ENCODE results near the gene CHD2.
A peak's percentile ranks its signal among the peaks of the same experiment; 100 is the strongest.

The CHD2 gene

GRCh38 chr15:92937901-92938300 lies 37.8 kb downstream of the CHD2 start:
- no peaks in the 10 kb centered on the region for H3K4me1 ChIP-seq (ENCODE audit: insufficient read depth, low read length)
- peaks cover 74% of the 10 kb centered on the region for H3K79me2 ChIP-seq (ENCODE audit: insufficient read depth, low read length)
- no peaks in the 10 kb centered on the region for H3K27me3 ChIP-seq (ENCODE audit: insufficient read depth, low read length, poor library complexity)
- H3K4me2 ChIP-seq (ENCODE audit: insufficient read depth, low read length), result no peak overlapping the region
- H3K9me3 ChIP-seq (ENCODE audit: insufficient read depth, low read length, severe bottlenecking), result no peaks in the 10 kb centered on the region
- TF ChIP-seq CTCF (IDR thresholded peaks at IDR 0.05; ENCODE audit: borderline replicate concordance, extremely low read depth, low read length, poor library complexity, severe bottlenecking), result no peak
- TF ChIP-seq EZH2 (IDR thresholded peaks at IDR 0.05; ENCODE audit: borderline replicate concordance, low read depth, low read length, severe bottlenecking), result no peak
- no peak overlapping the region for H3K27ac ChIP-seq (ENCODE audit: low read length)
- H3K36me3 ChIP-seq (ENCODE audit: insufficient read depth, low read length), result peaks cover 96% of the 10 kb centered on the region
- no peak overlapping the region for H2AFZ ChIP-seq (ENCODE audit: low read depth, low read length)
- no peaks in the 10 kb centered on the region; the same call in 1 of the 2 replicates for H4K20me1 ChIP-seq (ENCODE audit: insufficient read depth, low read length)
- no peak overlapping the region for H3K9ac ChIP-seq (ENCODE audit: low read depth, low read length)
- no peak for DNase-seq
- ATAC-seq (ENCODE audit: insufficient read depth, low read depth), result no peak
- no peak overlapping the region for H3K4me3 ChIP-seq (ENCODE audit: low read depth in 1 of 2, low read length in 2 of 2)

GRCh38 chr15:92938387-92938786 lies 38.3 kb downstream of the CHD2 start:
- Histone ChIP-seq H3K9me3 (ENCODE audit: insufficient read depth, low read length, severe bottlenecking) (no peaks in the 10 kb centered on the region), H3K4me3 (ENCODE audit: low read depth in 1 of 2, low read length in 2 of 2) (no peak overlapping the region), H3K4me1 (ENCODE audit: insufficient read depth, low read length) (no peaks in the 10 kb centered on the region), H3K27ac (ENCODE audit: low read length) (no peak overlapping the region), H2AFZ (ENCODE audit: low read depth, low read length) (no peak overlapping the region), H3K36me3 (ENCODE audit: insufficient read depth, low read length) (peaks cover 96% of the 10 kb centered on the region), H3K9ac (ENCODE audit: low read depth, low read length) (no peak overlapping the region), H4K20me1 (ENCODE audit: insufficient read depth, low read length) (no peaks in the 10 kb centered on the region; the same call in 1 of the 2 replicates), H3K4me2 (ENCODE audit: insufficient read depth, low read length) (no peak overlapping the region), H3K27me3 (ENCODE audit: insufficient read depth, low read length, poor library complexity) (no peaks in the 10 kb centered on the region), H3K79me2 (ENCODE audit: insufficient read depth, low read length) (peaks cover 74% of the 10 kb centered on the region)
- TF ChIP-seq EZH2 (IDR thresholded peaks at IDR 0.05; ENCODE audit: borderline replicate concordance, low read depth, low read length, severe bottlenecking) (no peak), CTCF (IDR thresholded peaks at IDR 0.05; ENCODE audit: borderline replicate concordance, extremely low read depth, low read length, poor library complexity, severe bottlenecking) (peak; percentile 23)
- ATAC-seq (ENCODE audit: insufficient read depth, low read depth), result no peak
- no peak for DNase-seq

- peaks cover 11% of the 10 kb centered on the region for H3K9me3 ChIP-seq (ENCODE audit: insufficient read depth, low read length, severe bottlenecking)
- H3K9ac ChIP-seq (ENCODE audit: low read depth, low read length), result no peak overlapping the region
- H3K27me3 ChIP-seq (ENCODE audit: insufficient read depth, low read length, poor library complexity), result no peaks in the 10 kb centered on the region
- no peak overlapping the region for H3K4me3 ChIP-seq (ENCODE audit: low read depth in 1 of 2, low read length in 2 of 2)
- H3K27ac ChIP-seq (ENCODE audit: low read length), result no peak overlapping the region
- H2AFZ ChIP-seq (ENCODE audit: low read depth, low read length), result no peak overlapping the region
- H3K36me3 ChIP-seq (ENCODE audit: insufficient read depth, low read length), result peaks cover 97% of the 10 kb centered on the region
- H4K20me1 ChIP-seq (ENCODE audit: insufficient read depth, low read length), result no peaks in the 10 kb centered on the region
- no peak for ATAC-seq (ENCODE audit: insufficient read depth, low read depth)
- DNase-seq, result no peak
- peaks cover 58% of the 10 kb centered on the region for H3K79me2 ChIP-seq (ENCODE audit: insufficient read depth, low read length)
- H3K4me2 ChIP-seq (ENCODE audit: insufficient read depth, low read length), result no peak overlapping the region
- TF ChIP-seq CTCF (IDR thresholded peaks at IDR 0.05; ENCODE audit: borderline replicate concordance, extremely low read depth, low read length, poor library complexity, severe bottlenecking) (no peak), EZH2 (IDR thresholded peaks at IDR 0.05; ENCODE audit: borderline replicate concordance, low read depth, low read length, severe bottlenecking) (no peak)
- no peaks in the 10 kb centered on the region for H3K4me1 ChIP-seq (ENCODE audit: insufficient read depth, low read length)
These were observed 41.5 kb downstream of the CHD2 start for GRCh38 chr15:92941668-92942067.

GRCh38 chr15:92942706-92943105 lies 42.6 kb downstream of the CHD2 start:
- no peak overlapping the region for H2AFZ ChIP-seq (ENCODE audit: low read depth, low read length)
- peaks cover 97% of the 10 kb centered on the region for H3K36me3 ChIP-seq (ENCODE audit: insufficient read depth, low read length)
- H3K27me3 ChIP-seq (ENCODE audit: insufficient read depth, low read length, poor library complexity), result no peaks in the 10 kb centered on the region
- H3K9me3 ChIP-seq (ENCODE audit: insufficient read depth, low read length, severe bottlenecking), result peaks cover 19% of the 10 kb centered on the region
- no peak overlapping the region for H3K4me3 ChIP-seq (ENCODE audit: low read depth in 1 of 2, low read length in 2 of 2)
- H4K20me1 ChIP-seq (ENCODE audit: insufficient read depth, low read length), result no peaks in the 10 kb centered on the region
- ATAC-seq (ENCODE audit: insufficient read depth, low read depth) (no peak), DNase-seq (no peak)
- no peak overlapping the region for H3K9ac ChIP-seq (ENCODE audit: low read depth, low read length)
- no peaks in the 10 kb centered on the region for H3K4me1 ChIP-seq (ENCODE audit: insufficient read depth, low read length)
- H3K4me2 ChIP-seq (ENCODE audit: insufficient read depth, low read length), result no peak overlapping the region
- peaks cover 59% of the 10 kb centered on the region for H3K79me2 ChIP-seq (ENCODE audit: insufficient read depth, low read length)
- TF ChIP-seq EZH2 (IDR thresholded peaks at IDR 0.05; ENCODE audit: borderline replicate concordance, low read depth, low read length, severe bottlenecking), result no peak
- no peak for TF ChIP-seq CTCF (IDR thresholded peaks at IDR 0.05; ENCODE audit: borderline replicate concordance, extremely low read depth, low read length, poor library complexity, severe bottlenecking)
- H3K27ac ChIP-seq (ENCODE audit: low read length), result no peak overlapping the region
